Measurements from ENCODE around the gene CLCN3. TPM values are rescaled to one million over a fixed set of nuclear protein-coding genes. Genes with fewer than 3 reads are reported as not detected.

Gene CLCN3
- total and polyA plus RNA-seq, 2 experiments from 2014 or later = 10.9 to 22.9 TPM

DNA sequence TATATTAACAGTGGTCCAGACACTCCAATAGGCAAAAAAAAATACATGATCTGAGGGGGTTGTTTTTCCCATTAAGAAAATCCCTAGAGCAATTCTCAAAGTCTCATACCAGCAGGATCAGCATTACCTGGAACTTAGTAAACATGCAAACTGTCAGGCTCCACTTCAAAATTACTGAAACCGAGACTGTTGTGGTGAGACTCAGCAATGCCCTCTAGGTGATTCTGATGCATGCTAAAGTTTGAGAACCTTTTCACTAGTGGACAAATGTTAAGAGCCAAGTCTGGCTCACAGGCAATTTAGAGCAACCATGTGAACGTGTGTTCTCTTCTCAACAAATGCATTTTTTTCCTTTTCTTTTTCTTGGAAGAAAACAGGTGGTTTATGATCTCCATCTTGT lies 38.2 kb upstream of the CLCN3 start:
- Histone ChIP-seq H3K9me2 (ENCODE audit: insufficient read depth) (no peaks in the 10 kb centered on the region), H3K27me3 (ENCODE audit: insufficient read depth) (no peaks in the 10 kb centered on the region), H4K20me1 (replicated peaks; ENCODE audit: insufficient read depth) (no peaks in the 10 kb centered on the region), H3K27ac (ENCODE audit: low read depth) (no peak overlapping the region), H2AFZ (no peak overlapping the region), H3K4me1 (ENCODE audit: insufficient read depth) (no peaks in the 10 kb centered on the region), H3K4me2 (no peak overlapping the region), H3K36me3 (ENCODE audit: insufficient read depth) (peaks cover 5% of the 10 kb centered on the region; the same call in 1 of the 2 replicates), H3F3A (replicated peaks; ENCODE audit: low read depth) (no peaks in the 10 kb centered on the region), H3K79me2 (replicated peaks; ENCODE audit: insufficient read depth) (no peaks in the 10 kb centered on the region), H3K4me3 (no peak overlapping the region)
- ATAC-seq = no peak
- DNase-seq (ENCODE audit: low spot score) = no peak
- Mint-ChIP-seq H3K4me3 (no peak overlapping the region), H3K27ac (no peak overlapping the region), H3K36me3 (ENCODE audit: low read depth) (no peaks in the 10 kb centered on the region), H3K4me1 (no peaks in the 10 kb centered on the region), H3K27me3 (ENCODE audit: insufficient read depth, low read depth, poor library complexity) (no peaks in the 10 kb centered on the region), H3K9me3 (no peaks in the 10 kb centered on the region)
- TF ChIP-seq STAT1 (IDR thresholded peaks at IDR 0.05; ENCODE audit: unreplicated experiment) (no peak), ZNF114 (CRISPR knock-in tag; IDR thresholded peaks at IDR 0.05) (no peak), CTCF (conservative IDR thresholded peaks at IDR 0.05; ENCODE audit: low read depth in 2 of 2) (no peak), CREB1 (CRISPR knock-in tag; IDR thresholded peaks at IDR 0.05; ENCODE audit: low read depth) (no peak), ZNF462 (CRISPR knock-in tag; IDR thresholded peaks at IDR 0.05) (no peak), JUNB (IDR thresholded peaks at IDR 0.05; ENCODE audit: unreplicated experiment) (no peak), ETS1 (IDR thresholded peaks at IDR 0.05) (no peak), ZNF331 (CRISPR knock-in tag; IDR thresholded peaks at IDR 0.05; ENCODE audit: low read depth) (no peak), POLR2AphosphoS5 (IDR thresholded peaks at IDR 0.05; ENCODE audit: low read depth) (no peak), EZH2phosphoT487 (IDR thresholded peaks at IDR 0.05; ENCODE audit: unreplicated experiment) (no peak), EZH2 (IDR thresholded peaks at IDR 0.05; ENCODE audit: low read depth, unreplicated experiment) (no peak), NANOG (IDR thresholded peaks at IDR 0.05; ENCODE audit: borderline replicate concordance) (no peak)

Data from GM23338 (cell line).